H9 (cell line): Measurements from ENCODE around the gene DMWD. TPM values are rescaled to one million over a fixed set of nuclear protein-coding genes. Genes with fewer than 3 reads are reported as not detected.

ENCODE experiments used
- DNase-seq: peaks from one replicate; pipeline ENCODE4 v3.0.0-alpha.2; 2017
- H2AFZ ChIP-seq: one replicate; pipeline ENCODE4 v1.6.1; 2013; ENCODE audit warnings: mild to moderate bottlenecking, low read length, control low read depth, moderate library complexity
- H2AK5ac ChIP-seq: 2 replicates; pipeline ENCODE4 v1.6.1; 2013; ENCODE audit warnings: low read length, control low read depth, mixed read lengths; ENCODE audit not compliant: insufficient read length
- H2BK120ac ChIP-seq: one replicate; pipeline ENCODE4 v1.6.1; 2013; ENCODE audit warnings: low read depth, mild to moderate bottlenecking, low read length, control low read depth, inconsistent platforms; ENCODE audit not compliant: poor library complexity, severe bottlenecking
- H2BK12ac ChIP-seq: 2 replicates; pipeline ENCODE4 v1.6.1; 2013; ENCODE audit warnings: low read length, control low read depth, mixed read lengths, low read depth; ENCODE audit not compliant: insufficient read length
- H2BK15ac ChIP-seq: 2 replicates; pipeline ENCODE4 v1.6.1; 2013; ENCODE audit warnings: low read depth, low read length, control low read depth
- H2BK20ac ChIP-seq: one replicate; pipeline ENCODE4 v1.6.1; 2013; ENCODE audit warnings: low read depth, mild to moderate bottlenecking, low read length, control low read depth, inconsistent platforms; ENCODE audit not compliant: poor library complexity, severe bottlenecking
- H2BK5ac ChIP-seq: 2 replicates; pipeline ENCODE4 v1.6.1; 2013; ENCODE audit warnings: low read length, control low read depth, mixed read lengths; ENCODE audit not compliant: insufficient read length
- H3K14ac ChIP-seq: 2 replicates; pipeline ENCODE4 v1.6.1; 2013; ENCODE audit warnings: low read length, control low read depth; ENCODE audit not compliant: insufficient read depth
- H3K18ac ChIP-seq: 2 replicates; pipeline ENCODE4 v1.6.1; 2013; ENCODE audit warnings: low read depth, mild to moderate bottlenecking, mixed read lengths, low read length, control low read depth; ENCODE audit not compliant: insufficient read length
- H3K23ac ChIP-seq: 2 replicates; pipeline ENCODE4 v1.6.1; 2013; ENCODE audit warnings: low read length, control low read depth, mixed read lengths, low read depth; ENCODE audit not compliant: insufficient read length
- H3K23me2 ChIP-seq: 2 replicates; pipeline ENCODE4 v1.6.1; 2013; ENCODE audit warnings: low read depth, mild to moderate bottlenecking, mixed read lengths, low read length, control low read depth; ENCODE audit not compliant: insufficient read length, poor library complexity, severe bottlenecking
- H3K27ac ChIP-seq: 2 replicates; pipeline ENCODE4 v1.5.1; 2013; ENCODE audit warnings: low read length, control low read depth, mixed read lengths, low read depth; ENCODE audit not compliant: insufficient read length
- H3K27me3 ChIP-seq: 2 replicates; pipeline ENCODE4 v1.6.1; 2013; ENCODE audit warnings: low read length, control low read depth, inconsistent platforms; ENCODE audit not compliant: insufficient read depth
- H3K4ac ChIP-seq: 2 replicates; pipeline ENCODE4 v1.6.1; 2013; ENCODE audit warnings: low read depth, mild to moderate bottlenecking, control low read depth, inconsistent platforms, low read length, moderate library complexity
- H3K4me1 ChIP-seq: 2 replicates; pipeline ENCODE4 v1.6.1; 2013; ENCODE audit warnings: low read length, control low read depth, inconsistent platforms; ENCODE audit not compliant: insufficient read depth
- H3K4me2 ChIP-seq: 2 replicates; pipeline ENCODE4 v1.6.1; 2013; ENCODE audit warnings: low read length, control low read depth, mixed read lengths; ENCODE audit not compliant: insufficient read length, insufficient read depth
- H3K56ac ChIP-seq: 2 replicates; pipeline ENCODE4 v1.6.1; 2013; ENCODE audit warnings: low read depth, mild to moderate bottlenecking, mixed read lengths, low read length, control low read depth; ENCODE audit not compliant: insufficient read length
- H3K79me1 ChIP-seq: 2 replicates; pipeline ENCODE4 v1.6.1; 2013; ENCODE audit warnings: low read depth, mild to moderate bottlenecking, moderate library complexity, low read length, control low read depth, inconsistent platforms; ENCODE audit not compliant: insufficient read depth, poor library complexity, severe bottlenecking
- H3K79me2 ChIP-seq: 2 replicates; pipeline ENCODE4 v1.6.1; 2013; ENCODE audit warnings: low read length, control low read depth, inconsistent platforms; ENCODE audit not compliant: insufficient read depth
- H3K9ac ChIP-seq: 2 replicates; pipeline ENCODE4 v1.6.1; 2013; ENCODE audit warnings: low read length, control low read depth, mixed read lengths; ENCODE audit not compliant: insufficient read length; ENCODE audit errors: extremely low read depth
- H3K9me3 ChIP-seq: one replicate; pipeline ENCODE4 v1.6.1; 2013; ENCODE audit warnings: low read depth, low read length, inconsistent platforms; ENCODE audit not compliant: control insufficient read depth
- H3T11ph ChIP-seq: one replicate; pipeline ENCODE4 v1.6.1; 2013; ENCODE audit warnings: mild to moderate bottlenecking, low read length, control low read depth, inconsistent platforms
- H4K20me1 ChIP-seq: one replicate; pipeline ENCODE4 v1.6.1; 2013; ENCODE audit not compliant: control insufficient read depth, insufficient read length, insufficient read depth
- H4K5ac ChIP-seq: 2 replicates; pipeline ENCODE4 v1.6.1; 2013; ENCODE audit warnings: low read depth, mild to moderate bottlenecking, mixed read lengths, low read length, control low read depth; ENCODE audit not compliant: insufficient read length
- H4K8ac ChIP-seq: replicated peaks from 2 replicates; pipeline ENCODE4 v1.6.1; 2013; ENCODE audit warnings: low read length, control low read depth, mixed read lengths, low read depth; ENCODE audit not compliant: insufficient read length
- H4K91ac ChIP-seq: 2 replicates; pipeline ENCODE4 v1.6.1; 2013; ENCODE audit warnings: low read depth, mild to moderate bottlenecking, moderate library complexity, mixed read lengths, low read length, control low read depth; ENCODE audit not compliant: insufficient read length
- H3K27ac Mint-ChIP-seq, 3 experiments: 2 replicates in 2 of 3; 3 replicates in 1 of 3; pipeline ENCODE4 v1.8.0; 2020 to 2021; ENCODE audit warnings: mixed read lengths in 3 of 3, mild to moderate bottlenecking in 1 of 3, moderate library complexity in 1 of 3
- H3K27me3 Mint-ChIP-seq: 2 replicates; pipeline ENCODE4 v1.8.0; 2021; ENCODE audit warnings: low read depth, mild to moderate bottlenecking, moderate library complexity, mixed read lengths
- H3K36me3 Mint-ChIP-seq, 3 experiments: 2 replicates in 2 of 3; 3 replicates in 1 of 3; pipeline ENCODE4 v1.8.0; 2020 to 2021; ENCODE audit warnings: low read depth in 3 of 3, mixed read lengths in 3 of 3; ENCODE audit not compliant: insufficient read depth in 1 of 3
- H3K4me1 Mint-ChIP-seq, 2 experiments: 2 replicates each; pipeline ENCODE4 v1.8.0; 2020; ENCODE audit warnings: mixed read lengths in 2 of 2
- H3K4me3 Mint-ChIP-seq, 2 experiments: 2 replicates in 1 of 2; 3 replicates in 1 of 2; pipeline ENCODE4 v1.8.0; 2020 to 2021; ENCODE audit warnings: mild to moderate bottlenecking in 2 of 2, mixed read lengths in 2 of 2, moderate library complexity in 1 of 2
- H3K9me3 Mint-ChIP-seq, 2 experiments: 2 replicates in 1 of 2; 3 replicates in 1 of 2; pipeline ENCODE4 v1.8.0; 2020; ENCODE audit warnings: mild to moderate bottlenecking in 2 of 2, mixed read lengths in 2 of 2, moderate library complexity in 1 of 2
- WGBS: extraction: QIAGEN DNeasy Blood & Tissue Kit; methylation state at CpG from one replicate; pipeline ENCODE4 v1.1.7; 2013; ENCODE audit warnings: missing lambda C conversion rate, low lambda C conversion rate, mixed read lengths; ENCODE audit not compliant: insufficient read length; ENCODE audit errors: extremely low coverage; 5-methylcytosine and 5-hydroxymethylcytosine counted together
- total RNA-seq: library from RNA; stranded (reverse); gene quantifications from 2 replicates; pipeline ENCODE4 v1.2.1, GENCODE V29; 2021
- TF ChIP-seq, protein P1 (sequence below): fragments of 200-600 bp; sonication (generic); conservative IDR thresholded peaks from 3 replicates; pipeline ENCODE4 v1.8.0; 2021; ENCODE audit warnings: antibody characterized with exemption, mild to moderate bottlenecking

Gene DMWD
- total RNA-seq, 1 experiment from 2014 or later, result 75.1 TPM

DNA sequence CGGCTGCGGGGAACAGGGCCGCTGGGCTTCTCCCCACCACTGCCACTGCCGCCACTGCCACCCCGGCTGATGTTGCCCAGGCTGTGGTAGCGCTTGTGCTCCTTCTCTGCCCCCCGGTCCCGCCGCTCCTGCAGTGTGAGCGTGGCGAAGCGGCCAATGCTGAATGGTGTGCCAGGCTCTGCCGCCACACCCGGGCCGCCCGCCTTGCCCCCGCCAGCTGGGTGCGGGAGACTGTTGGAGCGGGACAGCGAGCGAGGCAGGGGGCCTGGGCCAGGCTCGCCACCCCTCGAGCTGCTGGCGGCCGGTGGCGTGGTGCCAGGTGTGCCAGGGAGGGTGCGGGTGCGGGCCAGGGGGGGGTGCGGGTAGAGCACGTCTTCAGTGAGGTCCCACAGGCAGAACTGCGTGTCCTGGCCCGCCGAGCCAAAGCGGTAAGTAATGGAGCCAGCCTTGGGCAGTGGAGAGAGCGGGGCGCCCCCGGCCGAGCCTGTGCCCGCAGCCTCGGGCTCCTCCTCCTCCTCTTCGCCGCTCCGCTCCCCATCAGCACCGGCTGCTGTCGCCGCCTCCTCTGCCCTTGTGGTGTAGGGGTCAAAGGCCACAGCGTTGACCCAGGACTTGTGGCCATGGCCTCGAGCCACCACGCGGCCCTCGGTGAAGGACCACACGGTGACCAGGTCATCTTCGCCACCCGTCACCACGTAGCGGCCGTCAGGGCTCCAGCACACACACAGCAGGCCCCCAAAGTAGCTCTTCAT, 6.7 kb downstream of the DMWD start:
- Histone ChIP-seq H2AK5ac (no peak overlapping the region), H4K8ac (no peak overlapping the region), H3K56ac (no peak overlapping the region), H3K79me1 (peaks cover 2% of the 10 kb centered on the region), H3K23ac (no peak overlapping the region), H2BK15ac (no peak overlapping the region; the same call in 1 of the 2 replicates), H3K27me3 (no peaks in the 10 kb centered on the region), H2BK120ac (no peak overlapping the region), H3K14ac (no peak overlapping the region), H2BK20ac (no peak overlapping the region), H3K4ac (no peak overlapping the region), H2BK5ac (no peak overlapping the region), H2BK12ac (no peak overlapping the region), H3K4me2 (no peak overlapping the region), H3K79me2 (no peaks in the 10 kb centered on the region), H4K91ac (no peak overlapping the region), H3K4me1 (peaks cover 2% of the 10 kb centered on the region; the same call in 1 of the 2 replicates), H3K27ac (no peak overlapping the region), H3K9me3 (no peaks in the 10 kb centered on the region), H4K5ac (no peak overlapping the region), H3K9ac (no peak overlapping the region), H4K20me1 (no peaks in the 10 kb centered on the region), H2AFZ (no peak overlapping the region), H3K18ac (no peak overlapping the region), H3T11ph (no peak overlapping the region), H3K23me2 (no peaks in the 10 kb centered on the region)
- Mint-ChIP-seq H3K27ac (no peak overlapping the region), H3K36me3 (peaks cover 22 to 57% (median 52%) of the 10 kb centered on the region in 3 experiments), H3K27me3 (peaks cover 7% of the 10 kb centered on the region), H3K4me1 (peaks cover 8 to 23% of the 10 kb centered on the region in 2 experiments), H3K9me3 (no peaks in the 10 kb centered on the region), H3K4me3 (peak overlapping the region in 1 of 2 experiments; percentile 35; a peak in 1 of 5 replicates)
- TF ChIP-seq, protein P1, sequence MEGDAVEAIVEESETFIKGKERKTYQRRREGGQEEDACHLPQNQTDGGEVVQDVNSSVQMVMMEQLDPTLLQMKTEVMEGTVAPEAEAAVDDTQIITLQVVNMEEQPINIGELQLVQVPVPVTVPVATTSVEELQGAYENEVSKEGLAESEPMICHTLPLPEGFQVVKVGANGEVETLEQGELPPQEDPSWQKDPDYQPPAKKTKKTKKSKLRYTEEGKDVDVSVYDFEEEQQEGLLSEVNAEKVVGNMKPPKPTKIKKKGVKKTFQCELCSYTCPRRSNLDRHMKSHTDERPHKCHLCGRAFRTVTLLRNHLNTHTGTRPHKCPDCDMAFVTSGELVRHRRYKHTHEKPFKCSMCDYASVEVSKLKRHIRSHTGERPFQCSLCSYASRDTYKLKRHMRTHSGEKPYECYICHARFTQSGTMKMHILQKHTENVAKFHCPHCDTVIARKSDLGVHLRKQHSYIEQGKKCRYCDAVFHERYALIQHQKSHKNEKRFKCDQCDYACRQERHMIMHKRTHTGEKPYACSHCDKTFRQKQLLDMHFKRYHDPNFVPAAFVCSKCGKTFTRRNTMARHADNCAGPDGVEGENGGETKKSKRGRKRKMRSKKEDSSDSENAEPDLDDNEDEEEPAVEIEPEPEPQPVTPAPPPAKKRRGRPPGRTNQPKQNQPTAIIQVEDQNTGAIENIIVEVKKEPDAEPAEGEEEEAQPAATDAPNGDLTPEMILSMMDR, result no peak
- WGBS, result no CpG with 5 or more reads among the region's 57 CpGs
- no peak for DNase-seq
